G401.6 (cell line): Measurements from ENCODE around the gene GSS.

Experiments used
- FAIRE-seq: peaks from 2 replicates; lab custom pipeline; 2012; peaks lifted over from hg19 to GRCh38; lab: Jason Lieb, UNC

The GSS gene

GRCh38 chr20:34955231-34956040 lies at the start of gene GSS, which contains the start of gene MYH7B:
GSS (minus strand) TSS chr20:34955806; CDS start chr20:34951852, 3,954 bp downstream.
MYH7B (plus strand) TSS chr20:34955868; CDS start chr20:34978006, 22,138 bp downstream.
- peak; percentile 97 for FAIRE-seq

- FAIRE-seq: no peak
Measured at GRCh38 chr20:35004749-35005462, 49.3 kb upstream of the GSS start.

- no peak for FAIRE-seq
Measured at GRCh38 chr20:35004051-35004725, 48.6 kb upstream of the GSS start.

- FAIRE-seq: no peak
Measured at GRCh38 chr20:35003211-35004031, 47.8 kb upstream of the GSS start.

GRCh38 chr20:35002426-35003210 lies 47.0 kb upstream of the GSS start:
- no peak for FAIRE-seq

GRCh38 chr20:35001596-35002362 lies 46.2 kb upstream of the GSS start:
- FAIRE-seq: no peak

GRCh38 chr20:35000922-35001595 lies 45.5 kb upstream of the GSS start:
- FAIRE-seq: no peak

GRCh38 chr20:35000311-35000921 lies 44.8 kb upstream of the GSS start:
- no peak for FAIRE-seq

- FAIRE-seq: no peak
Measured at GRCh38 chr20:34999782-35000181, 44.2 kb upstream of the GSS start.

GRCh38 chr20:34999021-34999451 lies 43.4 kb upstream of the GSS start:
- FAIRE-seq: no peak

GRCh38 chr20:34998331-34998950 lies 42.8 kb upstream of the GSS start:
- FAIRE-seq: no peak

GRCh38 chr20:34997774-34998173 lies 42.2 kb upstream of the GSS start:
- FAIRE-seq: no peak

- no peak for FAIRE-seq
Measured at GRCh38 chr20:34997131-34997561, 41.5 kb upstream of the GSS start.

- FAIRE-seq: no peak
Measured at GRCh38 chr20:34996243-34997028, 40.8 kb upstream of the GSS start.

- FAIRE-seq: no peak
Measured at GRCh38 chr20:34995696-34996095, 40.1 kb upstream of the GSS start.

GRCh38 chr20:34995192-34995591 lies 39.6 kb upstream of the GSS start:
- FAIRE-seq: no peak

GRCh38 chr20:34994509-34995131 lies 39.0 kb upstream of the GSS start:
- no peak for FAIRE-seq
